ENCODE data around the gene BICDL1.

Gene BICDL1

GRCh38 chr12:120085920-120086645 is 97.0 kb downstream of the BICDL1 start:
- DNase-seq = no peak

DNA sequence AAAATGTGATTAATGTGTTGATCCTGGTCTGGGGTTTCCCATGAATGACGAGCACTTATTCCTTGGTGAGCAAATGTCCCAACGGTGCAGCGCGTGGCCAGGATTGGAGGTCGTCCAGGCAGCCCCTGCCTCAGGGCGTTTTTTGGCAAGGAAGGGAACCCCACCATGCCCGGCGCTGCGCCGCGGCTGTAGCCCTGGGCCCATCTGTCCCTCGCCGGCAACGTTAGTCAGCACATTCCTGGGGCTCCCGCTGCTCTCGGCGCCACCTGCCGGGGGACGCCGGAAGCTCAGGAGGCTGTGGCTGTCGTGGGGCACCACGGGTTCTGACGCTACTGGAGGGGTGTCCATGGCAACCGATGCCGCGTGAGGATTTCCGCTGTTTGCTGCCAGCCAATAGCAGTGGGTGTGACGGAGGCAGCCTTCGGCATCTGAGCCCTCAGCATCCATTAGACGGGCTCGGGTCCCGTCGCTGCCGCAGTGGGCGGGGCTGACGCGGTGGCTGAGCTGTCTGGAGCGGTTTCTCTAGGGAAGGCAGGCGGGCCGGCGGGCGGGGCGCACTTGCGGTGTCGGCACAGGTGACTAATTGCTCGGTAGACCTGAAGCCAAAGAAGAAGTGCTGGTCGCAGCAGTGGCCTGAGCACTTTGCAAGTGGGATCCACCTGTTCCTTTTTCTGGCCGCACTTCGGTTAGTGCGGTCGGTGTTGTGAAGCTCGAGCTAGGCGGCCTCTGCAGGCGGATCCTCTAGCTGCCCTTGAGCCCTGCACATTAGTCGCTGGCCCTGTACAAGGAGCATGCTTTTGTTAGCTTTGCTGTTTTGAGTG is 98.0 kb downstream of the BICDL1 start:
- peak; percentile 99 for DNase-seq

DNA sequence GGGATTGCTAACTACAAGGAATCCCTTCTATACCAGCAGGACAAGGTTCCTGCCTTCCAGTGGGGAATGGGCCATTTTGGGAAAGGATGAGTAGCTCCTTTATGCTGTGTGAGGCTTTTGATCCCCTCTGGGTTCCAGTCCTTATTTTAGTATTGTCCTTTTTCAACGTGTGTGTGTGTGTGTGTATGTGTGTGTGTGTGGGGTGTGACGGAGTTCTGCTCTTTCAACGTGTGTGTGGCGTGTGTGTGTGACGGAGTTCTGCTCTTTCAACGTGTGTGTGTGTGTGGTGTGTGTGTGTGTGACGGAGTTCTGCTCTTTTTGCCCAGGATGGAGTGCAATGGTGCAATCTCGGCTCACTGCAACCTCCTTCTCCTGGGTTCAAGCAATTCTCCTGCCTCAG is 100.1 kb downstream of the BICDL1 start:
- no peak for DNase-seq

DNA sequence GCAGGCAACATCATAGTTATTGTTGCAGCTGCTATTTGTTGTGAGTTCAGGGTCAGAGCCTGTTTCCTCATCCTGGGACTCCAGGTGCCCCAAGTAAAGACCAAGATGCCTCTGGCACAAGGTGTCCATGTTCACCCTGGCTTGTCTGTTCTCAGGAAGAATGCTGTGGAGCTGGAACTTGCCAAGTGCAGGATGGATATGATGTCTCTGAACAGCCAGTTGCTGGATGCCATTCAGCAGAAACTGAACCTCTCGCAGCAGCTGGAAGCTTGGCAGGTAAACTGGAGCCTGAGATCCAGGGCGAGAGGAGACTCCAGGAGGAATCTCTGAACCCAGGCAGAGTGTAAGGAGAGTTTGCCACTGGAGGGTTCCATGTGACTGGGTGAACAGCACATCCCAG is 100.8 kb downstream of the BICDL1 start:
- no peak for DNase-seq

DNA sequence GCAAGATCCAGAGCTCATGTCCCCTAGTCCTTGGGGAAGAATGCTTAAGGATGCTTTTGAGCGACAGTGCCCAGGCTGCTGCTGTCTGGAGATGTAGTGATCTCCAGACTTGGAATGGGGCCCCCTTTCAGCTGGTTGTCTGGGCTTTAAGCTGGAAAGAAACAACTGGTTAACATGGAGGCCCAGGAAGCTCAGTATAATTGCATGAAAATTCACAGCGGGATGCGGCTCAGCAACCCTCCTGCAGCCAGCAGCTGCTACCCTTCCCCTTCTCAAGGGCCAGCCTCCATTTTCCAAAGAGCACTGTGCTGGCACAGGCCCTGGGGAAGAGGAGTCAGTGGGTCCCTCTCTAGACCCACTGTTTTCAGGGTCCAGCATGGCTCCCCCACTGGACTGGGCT is 101.2 kb downstream of the BICDL1 start:
- no peak for DNase-seq

- DNase-seq = no peak
These were observed 101.7 kb downstream of the BICDL1 start for GRCh38 chr12:120090626-120091295.

DNA sequence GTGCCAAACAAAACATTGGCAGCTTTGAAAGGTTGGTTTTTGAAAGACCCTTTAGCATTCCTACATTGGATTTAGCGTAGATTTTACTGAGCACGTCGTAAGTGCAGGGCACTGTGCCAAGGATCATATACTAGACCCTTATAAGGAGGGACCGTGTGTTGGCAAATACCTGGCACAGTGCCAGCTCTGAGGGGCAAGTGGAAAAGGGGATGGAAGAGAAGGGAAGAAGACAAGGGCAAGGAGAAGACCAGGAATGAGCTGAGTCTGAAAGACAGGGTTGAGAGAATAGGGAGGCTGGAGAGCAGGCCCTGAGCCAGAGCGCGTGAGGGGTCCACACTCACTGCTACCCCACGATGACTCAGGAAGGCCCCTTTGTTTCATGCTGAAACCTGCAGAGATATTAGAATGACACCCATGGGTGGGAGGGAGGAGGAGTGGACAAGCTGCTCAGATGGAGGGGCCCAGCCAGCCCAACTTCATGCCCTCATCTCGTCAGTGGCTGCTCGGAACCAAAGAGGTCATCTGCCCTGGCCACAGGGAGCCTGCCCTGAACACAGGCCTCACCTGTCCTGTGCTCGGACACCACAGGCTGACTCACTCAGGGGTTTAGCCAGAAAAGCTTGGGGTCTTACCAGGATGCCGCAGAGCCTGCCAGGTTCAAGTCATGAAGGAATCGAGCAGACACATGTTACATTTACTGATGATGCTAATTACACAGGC is 102.5 kb downstream of the BICDL1 start:
- no peak for DNase-seq

- DNase-seq = no peak
These were observed 103.7 kb downstream of the BICDL1 start for GRCh38 chr12:120092551-120093335.

DNA sequence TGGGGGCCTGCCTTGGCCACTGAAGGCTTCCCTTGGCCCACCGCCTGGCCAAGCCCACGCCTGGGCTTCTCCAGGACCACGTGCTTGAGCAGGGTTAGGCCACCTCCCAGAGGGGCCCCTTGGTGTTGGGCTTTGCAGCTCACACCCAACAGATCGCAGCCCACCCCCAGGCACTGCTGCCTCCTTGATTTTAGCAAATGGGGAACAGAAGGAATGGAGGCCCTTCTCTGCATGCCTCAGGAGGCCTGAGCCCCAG is 104.2 kb downstream of the BICDL1 start:
- DNase-seq = no peak

- no peak for DNase-seq
These were observed 104.7 kb downstream of the BICDL1 start for GRCh38 chr12:120093592-120094355.

GRCh38 chr12:120094485-120094884 is 105.4 kb downstream of the BICDL1 start:
- no peak for DNase-seq

DNA sequence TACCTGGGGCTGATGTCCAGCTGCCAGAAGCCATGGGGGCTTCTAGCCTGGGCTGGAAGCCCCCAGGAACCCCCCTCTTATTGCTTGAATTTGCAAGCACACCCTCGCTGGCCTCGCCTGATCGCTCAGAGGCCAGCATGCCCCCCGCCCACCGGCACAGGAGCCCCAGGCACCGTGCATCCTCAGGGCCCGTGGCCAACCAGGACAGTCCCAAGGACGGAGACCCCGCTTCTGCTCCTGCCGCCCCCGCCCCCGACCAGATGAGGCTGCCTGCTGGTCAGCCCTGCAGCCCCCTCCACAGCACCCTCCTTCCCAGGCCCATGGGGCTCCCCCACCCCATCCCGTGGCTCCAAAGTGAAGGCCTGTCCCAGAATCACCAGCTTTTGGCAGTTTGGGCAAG is 106.3 kb downstream of the BICDL1 start:
- DNase-seq = no peak

DNA sequence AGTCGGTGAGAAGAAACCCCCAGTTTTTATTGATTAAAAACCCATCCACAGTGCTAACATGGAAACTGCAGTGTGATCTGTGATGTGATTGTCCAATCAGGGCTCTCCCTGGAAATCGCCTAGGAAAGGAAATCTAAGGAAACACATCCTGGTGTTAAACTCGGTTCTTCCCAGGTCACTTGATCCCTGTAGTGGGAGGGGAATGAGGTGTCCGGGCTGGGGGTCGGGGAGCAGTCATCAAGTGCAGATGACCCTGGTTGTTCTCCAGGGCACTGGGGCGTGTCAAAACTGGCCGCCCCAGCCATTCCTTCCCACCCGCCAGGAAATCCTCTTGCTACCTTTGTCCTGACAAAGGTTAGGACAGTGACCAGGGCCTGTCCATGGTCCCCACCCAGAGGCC is 106.7 kb downstream of the BICDL1 start:
- DNase-seq = no peak

GRCh38 chr12:120096671-120097202 is 107.7 kb downstream of the BICDL1 start:
- no peak for DNase-seq

DNA sequence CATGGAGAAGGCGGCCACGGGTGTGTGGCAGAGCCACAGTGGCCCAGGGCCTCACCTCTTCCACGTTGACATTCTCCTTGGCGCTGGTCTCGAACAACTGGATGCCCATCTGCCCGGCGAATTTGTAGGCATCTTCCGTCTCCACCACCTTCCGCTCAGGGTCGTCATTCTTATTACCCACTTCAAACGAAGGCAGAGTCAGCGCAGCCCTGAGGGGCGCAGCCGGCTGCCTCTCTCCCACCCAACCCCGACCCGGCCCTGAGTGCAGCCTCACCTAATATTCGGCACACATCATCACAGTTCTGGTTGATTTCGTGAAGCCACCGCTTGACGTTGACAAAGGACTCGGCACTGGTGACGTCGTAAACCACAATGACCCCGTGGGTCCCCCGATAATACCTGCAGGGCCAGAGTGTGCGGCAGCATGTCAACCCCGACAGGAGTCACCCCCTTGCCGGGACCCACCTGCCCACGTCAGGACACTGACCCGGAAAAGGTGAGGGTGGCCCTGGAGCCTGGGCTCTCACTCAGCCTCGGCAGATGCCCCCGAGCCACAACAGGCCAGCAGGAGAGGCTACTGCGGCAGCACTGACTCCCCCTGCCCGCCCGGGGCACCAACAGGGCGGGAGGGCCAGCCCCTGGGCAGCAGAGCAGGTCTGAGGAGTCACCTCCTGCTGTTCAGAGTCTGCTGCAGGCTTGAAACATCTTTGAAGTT is 109.9 kb downstream of the BICDL1 start:
- DNase-seq = no peak

GRCh38 chr12:120099738-120100137 is 110.7 kb downstream of the BICDL1 start:
- DNase-seq = no peak

GRCh38 chr12:120100630-120101029 is 111.6 kb downstream of the BICDL1 start:
- no peak for DNase-seq

DNA sequence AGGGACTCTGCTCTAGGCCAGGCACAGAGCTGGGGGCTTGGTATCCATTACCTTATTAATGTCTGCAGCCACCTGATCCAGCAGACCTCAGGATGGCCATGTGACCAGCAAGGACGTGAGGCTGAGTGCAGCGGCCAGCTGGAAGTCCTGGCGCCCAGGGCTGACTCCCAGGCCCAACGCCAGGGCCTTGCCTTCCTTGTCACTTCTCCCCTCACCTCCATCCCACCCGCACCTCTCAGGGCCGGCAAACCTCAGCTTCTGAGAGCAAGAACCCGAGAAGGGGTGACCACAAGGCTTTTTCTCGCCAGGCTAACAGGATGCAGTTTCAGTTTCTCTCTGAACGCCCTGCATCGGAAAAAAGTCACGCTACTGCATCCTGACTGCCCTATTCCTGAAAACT is 112.1 kb downstream of the BICDL1 start:
- DNase-seq = no peak

GRCh38 chr12:120101617-120102016 is 112.6 kb downstream of the BICDL1 start:
- no peak for DNase-seq

DNA sequence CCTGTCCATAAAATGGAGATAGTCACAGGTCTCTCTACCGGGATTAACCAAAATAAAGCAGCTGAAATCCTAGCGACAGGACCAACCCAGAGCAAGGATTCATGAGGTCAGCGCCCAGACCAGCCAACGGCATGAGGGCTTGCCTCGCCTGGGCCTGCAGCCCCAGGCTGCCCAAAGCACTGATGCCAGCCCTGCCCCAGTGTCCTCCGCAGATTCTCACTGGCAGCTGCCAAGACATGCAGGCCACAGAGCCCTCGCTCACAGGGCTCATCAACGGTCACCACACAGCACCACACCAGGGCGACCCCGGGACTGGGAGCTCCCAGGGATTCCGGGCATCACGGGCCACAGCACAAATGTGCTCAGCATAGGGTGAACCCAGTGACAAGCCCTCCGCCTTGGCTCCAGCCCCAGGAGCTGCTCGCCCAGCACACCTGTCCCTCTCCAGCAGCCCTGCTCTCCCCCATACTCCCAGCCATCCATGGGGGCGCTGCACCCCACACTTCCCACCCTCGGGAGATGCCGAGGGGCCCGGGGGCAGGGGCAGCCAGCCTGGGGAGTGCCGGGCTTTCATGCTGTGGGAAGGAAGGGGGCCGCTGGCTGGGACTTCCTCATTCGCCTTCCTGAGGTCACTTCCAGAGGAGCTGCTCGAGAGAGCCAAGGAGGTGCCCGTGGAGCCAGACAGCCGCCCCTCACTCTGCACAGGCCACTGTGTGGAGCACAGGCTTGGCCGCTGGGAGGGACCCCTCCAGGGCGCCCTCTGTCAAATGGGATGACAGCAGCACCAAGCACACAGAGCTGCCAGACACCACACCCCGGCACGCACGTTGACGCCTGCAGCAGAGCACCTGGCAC is 113.4 kb downstream of the BICDL1 start:
- no peak for DNase-seq

All from activated gamma-delta T cell treated with Interleukin-2 at 50 U/mL for 16 hours (primary cell).